DND-41 (cell line): Measurements from ENCODE around the gene ACACA.

Source experiments
- EZH2 ChIP-seq: IDR thresholded peaks from 3 replicates; pipeline ENCODE4 v1.6.1; 2012; ENCODE audit warnings: borderline replicate concordance, low read depth, mild to moderate bottlenecking, moderate library complexity, low read length, inconsistent platforms; ENCODE audit not compliant: severe bottlenecking
- TF ChIP-seq, protein P1 (sequence below): IDR thresholded peaks from 2 replicates; pipeline ENCODE4 v1.5.1; 2012; ENCODE audit warnings: borderline replicate concordance, low read length, moderate library complexity, mild to moderate bottlenecking; ENCODE audit not compliant: poor library complexity, severe bottlenecking; ENCODE audit errors: extremely low read depth

DNA sequence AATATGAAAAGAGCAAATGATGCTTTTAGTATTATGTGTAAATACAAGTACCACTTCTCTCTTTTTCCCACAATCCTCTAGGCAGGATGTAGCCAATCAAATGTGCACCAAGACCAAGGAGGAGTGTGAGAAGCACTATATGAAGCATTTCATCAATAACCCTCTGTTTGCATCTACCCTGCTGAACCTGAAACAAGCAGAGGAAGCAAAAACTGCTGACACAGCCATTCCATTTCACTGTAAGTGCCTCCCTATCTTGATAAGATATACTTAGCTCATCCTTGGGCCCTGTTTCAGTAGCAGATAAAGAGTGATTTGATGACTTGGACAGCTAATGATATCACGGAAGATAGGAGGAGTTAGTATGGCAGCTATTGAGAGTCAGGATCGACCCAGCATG, 33.8 kb upstream of the ACACA start:
- TF ChIP-seq, protein P1, sequence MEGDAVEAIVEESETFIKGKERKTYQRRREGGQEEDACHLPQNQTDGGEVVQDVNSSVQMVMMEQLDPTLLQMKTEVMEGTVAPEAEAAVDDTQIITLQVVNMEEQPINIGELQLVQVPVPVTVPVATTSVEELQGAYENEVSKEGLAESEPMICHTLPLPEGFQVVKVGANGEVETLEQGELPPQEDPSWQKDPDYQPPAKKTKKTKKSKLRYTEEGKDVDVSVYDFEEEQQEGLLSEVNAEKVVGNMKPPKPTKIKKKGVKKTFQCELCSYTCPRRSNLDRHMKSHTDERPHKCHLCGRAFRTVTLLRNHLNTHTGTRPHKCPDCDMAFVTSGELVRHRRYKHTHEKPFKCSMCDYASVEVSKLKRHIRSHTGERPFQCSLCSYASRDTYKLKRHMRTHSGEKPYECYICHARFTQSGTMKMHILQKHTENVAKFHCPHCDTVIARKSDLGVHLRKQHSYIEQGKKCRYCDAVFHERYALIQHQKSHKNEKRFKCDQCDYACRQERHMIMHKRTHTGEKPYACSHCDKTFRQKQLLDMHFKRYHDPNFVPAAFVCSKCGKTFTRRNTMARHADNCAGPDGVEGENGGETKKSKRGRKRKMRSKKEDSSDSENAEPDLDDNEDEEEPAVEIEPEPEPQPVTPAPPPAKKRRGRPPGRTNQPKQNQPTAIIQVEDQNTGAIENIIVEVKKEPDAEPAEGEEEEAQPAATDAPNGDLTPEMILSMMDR: no peak
- no peak for TF ChIP-seq EZH2
